Epidermal melanocyte (primary cell): ENCODE measurements around the gene CIDEA.

Experiments
- DNase-seq: peaks from one replicate; pipeline ENCODE4 v3.0.0; 2011; ENCODE audit warnings: low spot score; ENCODE audit not compliant: insufficient read length

The CIDEA gene

GRCh38 chr18:12296457-12296856 is 42.3 kb downstream of the CIDEA start:
- no peak for DNase-seq

- no peak for DNase-seq
Measured at GRCh38 chr18:12299862-12300261, 45.7 kb downstream of the CIDEA start.

GRCh38 chr18:12301263-12302005 is 47.3 kb downstream of the CIDEA start:
- DNase-seq = no peak

- no peak for DNase-seq
Measured at GRCh38 chr18:12302391-12303147, 48.4 kb downstream of the CIDEA start.

DNA sequence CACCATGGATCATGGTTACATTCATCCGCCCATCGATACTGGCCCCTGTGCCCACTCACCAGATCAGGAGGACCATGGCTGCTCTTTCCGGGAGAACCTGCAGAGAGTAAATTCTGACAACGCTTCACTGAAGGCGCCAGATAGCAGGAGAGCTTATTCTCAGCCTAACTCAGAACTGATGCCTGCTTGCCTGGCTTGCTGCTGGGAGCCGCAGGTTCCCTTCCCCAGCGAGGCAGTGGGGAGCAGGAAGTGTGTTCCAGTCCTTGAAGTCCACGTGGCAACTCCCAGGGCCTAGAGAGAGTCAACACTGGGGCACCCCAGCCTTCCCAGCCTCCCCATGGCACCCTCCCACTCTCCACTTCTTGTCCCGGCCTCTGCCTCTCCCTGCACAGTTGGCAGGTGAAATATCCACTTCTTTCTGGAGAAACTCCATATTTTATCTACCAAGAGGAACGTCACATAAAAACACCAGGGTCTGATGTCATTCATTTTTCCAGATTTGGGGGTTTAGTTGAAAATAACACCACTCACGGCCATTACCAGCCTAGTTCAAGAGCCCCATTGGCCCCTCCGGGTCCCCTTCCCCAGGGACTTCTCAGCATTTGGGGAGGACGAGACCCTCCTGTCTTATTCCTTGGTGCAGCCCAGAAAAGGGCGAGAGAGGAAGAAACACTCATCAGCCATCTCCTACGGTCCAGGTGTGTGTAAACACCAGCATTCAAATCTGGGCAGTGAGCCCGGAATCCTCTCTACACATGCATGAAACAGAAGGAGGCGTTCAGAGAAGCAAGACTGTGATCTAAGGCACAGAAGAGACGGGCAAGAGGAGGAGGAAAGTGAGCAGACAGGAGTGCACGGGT is 50.4 kb downstream of the CIDEA start:
- DNase-seq = no peak

DNA sequence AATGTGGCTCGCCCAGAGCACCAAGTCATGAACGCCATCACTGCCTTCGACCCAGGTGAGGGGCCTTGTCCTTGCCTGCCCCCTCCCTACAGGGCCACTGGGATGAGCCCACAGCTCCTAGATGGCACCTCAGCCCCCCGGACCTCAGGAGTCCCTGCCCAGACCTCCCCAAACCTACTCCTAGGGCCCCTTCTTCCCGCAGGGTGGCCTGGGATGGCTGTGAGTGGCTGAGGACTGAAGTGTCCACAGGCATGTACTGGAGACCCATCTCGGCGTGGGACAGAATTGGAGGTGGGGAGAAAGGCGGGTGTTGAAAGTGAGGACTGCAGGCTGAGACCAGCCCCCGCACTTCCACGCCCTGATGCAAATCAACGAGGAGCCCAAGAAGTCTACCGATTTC is 51.0 kb downstream of the CIDEA start:
- DNase-seq = no peak

GRCh38 chr18:12305930-12306629 is 51.9 kb downstream of the CIDEA start:
- DNase-seq = no peak

DNA sequence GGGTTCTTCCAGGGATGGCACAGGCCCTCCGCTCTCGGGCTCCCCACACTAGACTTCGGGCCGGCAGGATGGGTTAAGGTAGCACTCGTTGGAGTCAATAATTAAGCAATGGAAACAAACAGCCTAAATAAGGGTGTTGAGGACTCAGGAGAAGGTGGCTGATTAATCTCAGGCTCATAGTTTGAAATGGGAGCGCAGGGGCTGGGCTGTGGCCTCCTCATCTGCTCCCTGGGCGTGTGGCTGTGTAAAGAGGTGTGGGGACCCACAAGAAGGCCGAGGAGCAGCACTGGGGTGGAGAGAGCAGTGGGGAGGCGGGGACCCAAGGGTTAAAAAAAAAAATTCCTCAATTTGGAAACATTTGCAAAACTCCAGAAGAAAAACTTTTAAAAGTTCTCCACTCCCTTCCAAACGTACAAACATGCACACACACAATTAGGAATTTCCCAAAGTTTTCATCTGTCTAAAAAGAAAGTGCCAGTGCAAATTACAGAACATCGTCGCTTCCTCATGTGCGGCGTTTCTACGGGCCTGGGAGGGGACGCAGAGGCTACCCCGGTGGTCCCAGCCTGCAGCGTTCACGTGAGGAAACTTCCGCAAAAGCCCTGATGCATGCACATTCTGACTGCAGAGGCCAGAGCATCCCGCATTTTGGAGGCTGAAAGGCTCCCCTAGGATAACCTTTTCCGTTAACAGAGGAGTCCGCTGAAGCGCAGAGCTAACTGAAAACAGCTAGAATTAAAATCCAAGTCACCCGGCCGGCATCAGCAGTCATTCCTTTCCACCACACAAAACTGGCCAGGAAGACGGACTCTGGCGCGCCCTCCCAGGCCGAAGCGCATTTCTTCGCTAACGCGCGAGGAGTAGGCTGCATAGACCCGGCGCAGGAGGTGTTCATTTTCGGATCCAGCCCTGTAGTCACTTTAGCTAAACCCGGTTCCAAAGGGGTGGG is 52.9 kb downstream of the CIDEA start:
- no peak for DNase-seq

- DNase-seq = peak; percentile 77
Measured at GRCh38 chr18:12307701-12308385, 53.7 kb downstream of the CIDEA start, which contains the start of gene TUBB6. TSS of gene TUBB6 (plus strand) at chr18:12308241. CDS start at chr18:12308293, 52 bp downstream.

DNA sequence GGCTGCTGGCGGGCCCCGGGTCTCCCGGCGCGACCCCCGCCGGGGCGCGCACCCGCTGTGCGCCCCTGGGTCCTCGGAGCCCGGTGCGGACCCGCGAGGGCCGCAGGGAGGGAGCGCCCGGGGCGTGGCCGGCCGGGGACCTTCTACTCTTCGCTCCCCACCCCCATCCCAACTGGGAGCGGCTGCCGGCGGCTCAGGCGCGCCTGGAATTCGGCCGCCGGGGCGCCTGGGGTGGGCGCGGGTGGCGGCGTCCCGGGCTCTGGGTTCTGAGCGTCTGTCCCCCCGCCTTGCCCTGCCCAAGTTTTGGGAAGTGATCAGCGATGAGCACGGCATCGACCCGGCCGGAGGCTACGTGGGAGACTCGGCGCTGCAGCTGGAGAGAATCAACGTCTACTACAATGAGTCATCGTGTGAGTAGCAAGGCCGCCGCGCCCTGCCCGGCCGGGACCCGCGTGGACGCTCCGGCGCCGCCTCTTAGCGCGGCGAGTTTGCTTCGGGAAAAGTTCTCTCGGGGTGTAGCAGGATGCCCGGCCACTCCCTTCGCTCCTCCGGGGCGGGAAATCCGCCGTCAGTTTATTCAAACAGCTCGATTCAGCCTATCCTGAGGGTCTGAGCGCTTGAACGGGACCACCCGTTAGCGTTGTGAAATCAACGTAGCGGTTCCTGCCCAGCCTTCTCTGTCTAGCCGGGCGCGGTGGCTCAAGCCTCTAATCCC is 54.4 kb downstream of the CIDEA start:
- peak; percentile 75 for DNase-seq

DNA sequence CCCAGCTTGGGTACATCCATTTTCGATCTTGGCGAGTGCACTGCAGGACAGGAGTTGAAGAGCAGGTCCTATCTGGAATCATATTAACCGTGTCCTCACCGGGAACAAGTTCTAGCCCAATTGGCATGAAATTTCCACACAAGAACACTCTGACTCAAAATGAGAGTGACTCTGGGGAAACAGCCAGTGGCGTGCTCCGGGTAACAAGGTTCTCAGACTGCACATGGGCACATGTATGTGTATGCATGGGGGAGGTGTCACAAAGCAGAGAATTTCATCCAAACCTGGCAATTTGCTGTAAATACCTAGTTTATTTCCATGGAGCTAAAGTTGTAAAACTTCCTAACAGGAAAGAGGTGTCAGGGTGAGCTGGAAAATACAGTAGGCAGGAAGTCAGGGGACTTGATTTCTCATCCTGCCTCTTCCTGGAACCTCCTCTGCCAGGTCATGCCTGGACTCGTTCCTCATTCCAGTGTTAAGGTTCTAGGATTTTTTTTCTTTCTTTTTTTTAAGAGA is 55.6 kb downstream of the CIDEA start:
- DNase-seq = no peak

DNA sequence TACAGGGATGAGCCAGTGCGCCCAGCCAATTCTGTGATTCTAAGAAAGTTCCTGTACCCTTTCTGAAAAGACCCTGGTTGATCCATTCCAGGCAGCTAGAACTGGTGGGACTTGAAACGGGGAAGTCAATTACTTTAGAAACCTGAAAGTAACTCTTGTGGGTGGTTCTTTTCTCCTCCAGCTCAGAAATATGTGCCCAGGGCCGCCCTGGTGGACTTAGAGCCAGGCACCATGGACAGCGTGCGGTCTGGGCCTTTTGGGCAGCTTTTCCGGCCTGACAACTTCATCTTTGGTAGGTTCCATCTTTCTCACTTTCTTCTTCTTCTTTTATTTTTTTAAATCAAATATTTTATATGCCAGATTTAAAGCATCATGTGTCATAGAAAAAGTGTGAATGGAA is 56.6 kb downstream of the CIDEA start:
- no peak for DNase-seq

DNA sequence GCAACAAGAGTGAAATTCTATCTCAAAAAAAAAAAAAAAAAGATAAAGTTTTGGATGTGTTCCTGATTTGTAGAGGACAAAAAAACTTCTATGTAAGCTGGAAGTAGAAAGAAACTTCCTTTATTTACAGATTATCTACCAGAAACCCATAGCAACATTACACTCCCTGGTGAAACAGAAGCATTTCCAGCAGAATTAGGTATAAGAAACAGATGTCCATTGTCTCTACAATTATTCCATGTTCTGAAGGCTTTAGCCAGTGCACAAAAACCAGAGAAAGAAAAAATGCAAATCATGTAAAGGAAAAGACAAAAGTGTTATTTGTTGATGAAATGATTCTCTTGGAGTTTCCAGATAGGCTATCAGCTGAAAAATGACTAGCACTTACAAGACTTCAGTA is 58.8 kb downstream of the CIDEA start:
- no peak for DNase-seq

- DNase-seq = no peak
Measured at GRCh38 chr18:12313530-12314245, 59.5 kb downstream of the CIDEA start.

GRCh38 chr18:12314591-12315305 is 60.6 kb downstream of the CIDEA start:
- DNase-seq = no peak

DNA sequence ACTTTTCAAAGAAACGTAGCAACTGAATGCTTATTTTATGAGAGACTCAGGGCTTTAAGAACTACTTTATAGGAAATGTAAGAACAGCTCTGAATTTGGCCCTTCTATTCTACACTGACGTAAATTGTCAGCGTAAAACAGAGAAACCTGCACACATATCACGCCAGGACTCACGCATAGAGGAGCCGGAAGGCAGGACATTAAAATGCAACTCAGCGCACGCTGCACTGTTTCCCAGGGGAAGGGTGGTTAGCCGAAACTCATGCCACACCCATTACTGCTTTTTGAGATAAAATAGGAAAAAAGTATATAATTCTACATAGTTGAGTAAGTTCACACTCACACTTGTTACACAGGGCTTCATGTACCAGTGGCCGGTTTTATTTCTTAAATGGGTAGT is 61.3 kb downstream of the CIDEA start:
- no peak for DNase-seq

GRCh38 chr18:12315911-12316310 is 61.8 kb downstream of the CIDEA start:
- no peak for DNase-seq
